Measurements from ENCODE around the gene MON1B.

Gene MON1B

DNA sequence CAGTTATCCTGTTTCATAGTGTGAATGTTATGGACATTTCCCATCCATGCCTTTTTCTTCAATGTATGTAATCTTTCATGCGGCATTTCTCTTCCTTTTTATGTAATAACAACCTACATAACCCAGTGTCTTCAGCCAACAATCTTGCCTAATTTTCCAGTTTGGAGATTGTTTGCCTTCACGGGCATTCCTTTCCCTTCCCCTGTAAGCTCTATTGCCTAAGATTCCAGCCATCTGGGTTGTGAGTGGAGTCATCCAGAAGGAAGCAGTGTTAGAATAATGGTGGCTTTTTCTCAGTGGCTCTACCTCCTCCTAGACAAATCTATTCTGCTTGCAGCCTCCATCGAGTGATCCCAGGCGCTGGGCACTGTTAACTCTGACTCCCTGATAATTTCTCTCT, 30.5 kb downstream of the MON1B start:
- no peak for DNase-seq (ENCODE audit: low spot score)
- TF ChIP-seq CTCF (IDR thresholded peaks at IDR 0.05; ENCODE audit: borderline replicate concordance, control extremely low read depth, extremely low read depth, insufficient read depth, missing control alignments) = no peak
- in situ Hi-C loops (cut with MboI; ENCODE audit: low sequenced_read_pairs, unreplicated experiment) = no loop called here

- peak; percentile 35 for DNase-seq (ENCODE audit: low spot score)
- in situ Hi-C loops (cut with MboI; ENCODE audit: low sequenced_read_pairs, unreplicated experiment) = no loop called here
- TF ChIP-seq CTCF (IDR thresholded peaks at IDR 0.05; ENCODE audit: borderline replicate concordance, control extremely low read depth, extremely low read depth, insufficient read depth, missing control alignments) = peak; percentile 30
Measured at GRCh38 chr16:77223184-77223583, 32.2 kb downstream of the MON1B start.

GRCh38 chr16:77225182-77225581, 34.2 kb downstream of the MON1B start:
- in situ Hi-C loops (cut with MboI; ENCODE audit: low sequenced_read_pairs, unreplicated experiment) = loop anchor here (25.0 kb wide), 1 partner anchor 737 kb away; no protein-coding TSS in a partner anchor
- no peak for TF ChIP-seq CTCF (IDR thresholded peaks at IDR 0.05; ENCODE audit: borderline replicate concordance, control extremely low read depth, extremely low read depth, insufficient read depth, missing control alignments)
- DNase-seq (ENCODE audit: low spot score) = no peak

GRCh38 chr16:77227745-77228144, 36.8 kb downstream of the MON1B start:
- no peak for TF ChIP-seq CTCF (IDR thresholded peaks at IDR 0.05; ENCODE audit: borderline replicate concordance, control extremely low read depth, extremely low read depth, insufficient read depth, missing control alignments)
- in situ Hi-C loops (cut with MboI; ENCODE audit: low sequenced_read_pairs, unreplicated experiment) = loop anchor here (25.0 kb wide), 1 partner anchor 735 kb away; no protein-coding TSS in a partner anchor
- DNase-seq (ENCODE audit: low spot score) = no peak

GRCh38 chr16:77231047-77231446, 40.1 kb downstream of the MON1B start:
- no peak for DNase-seq (ENCODE audit: low spot score)
- no peak for TF ChIP-seq CTCF (IDR thresholded peaks at IDR 0.05; ENCODE audit: borderline replicate concordance, control extremely low read depth, extremely low read depth, insufficient read depth, missing control alignments)
- in situ Hi-C loops (cut with MboI; ENCODE audit: low sequenced_read_pairs, unreplicated experiment) = loop anchor here (5.0 to 25.0 kb wide), 3 partner anchors 144 to 731 kb away; no protein-coding TSS in a partner anchor

DNA sequence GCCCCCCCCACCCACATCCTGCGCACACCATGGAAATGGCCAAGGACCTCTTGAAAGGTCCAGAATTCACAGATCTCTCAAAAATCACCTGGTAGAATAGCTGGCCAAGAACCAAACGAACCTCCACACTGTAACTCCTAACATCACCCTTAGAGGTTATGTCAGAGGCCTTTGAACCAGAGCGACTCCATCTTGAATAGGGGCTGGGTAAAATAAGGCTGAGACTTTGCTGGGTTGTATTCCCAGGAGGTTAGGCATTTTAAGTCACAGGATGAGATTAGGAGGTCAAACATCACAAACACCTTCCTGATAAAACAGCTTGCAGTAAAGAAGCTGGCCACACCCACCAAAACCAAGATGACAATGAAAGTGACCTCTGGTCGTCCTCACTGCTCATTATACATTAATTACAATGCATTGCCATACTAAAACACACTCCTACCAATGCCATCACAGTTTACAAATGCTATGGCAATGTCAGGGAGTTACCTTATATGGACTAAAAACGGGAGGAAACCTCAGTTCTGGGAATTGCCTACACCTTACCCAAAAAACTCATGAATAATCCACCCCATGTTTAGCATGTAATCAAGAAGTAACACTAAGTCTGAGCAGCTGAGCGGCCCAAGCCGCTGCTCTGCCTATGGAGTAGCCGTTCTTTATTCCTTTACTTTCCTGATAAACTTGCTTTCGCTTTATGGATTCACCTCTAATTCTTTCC, 43.0 kb downstream of the MON1B start:
- in situ Hi-C loops (cut with MboI; ENCODE audit: low sequenced_read_pairs, unreplicated experiment) = loop anchor here (5.0 to 25.0 kb wide), 3 partner anchors 141 to 728 kb away; no protein-coding TSS in a partner anchor
- DNase-seq (ENCODE audit: low spot score) = no peak
- TF ChIP-seq CTCF (IDR thresholded peaks at IDR 0.05; ENCODE audit: borderline replicate concordance, control extremely low read depth, extremely low read depth, insufficient read depth, missing control alignments) = no peak

Measured in GM13976 (cell line).